NCI-H1436 (cell line): Measurements from ENCODE around the gene NCCRP1.

Experiments
- DNase-seq: peaks from one replicate; lab custom pipeline; 2025; lab: John Stamatoyannopoulos, UW

The NCCRP1 gene

DNA sequence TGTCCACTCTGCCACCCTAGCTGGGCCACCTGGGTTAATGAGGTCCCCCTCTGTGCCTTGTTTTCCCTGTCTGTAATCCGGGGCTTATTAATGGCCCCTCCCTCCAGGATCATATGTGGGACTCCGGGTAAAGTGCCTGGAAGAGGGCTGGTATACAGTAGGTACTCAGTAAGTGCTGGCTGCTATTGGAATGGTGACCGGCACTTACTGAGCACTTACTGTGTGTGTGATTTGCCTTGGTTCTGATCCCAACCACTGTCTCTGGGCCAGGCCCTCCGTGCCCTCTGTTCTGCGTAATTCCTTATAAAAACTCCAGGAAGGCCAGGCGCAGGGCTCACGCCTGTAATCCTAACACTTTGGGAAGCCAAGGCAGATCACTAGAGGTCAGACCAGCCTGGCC lies 30.9 kb upstream of the NCCRP1 start:
- no peak for DNase-seq

DNA sequence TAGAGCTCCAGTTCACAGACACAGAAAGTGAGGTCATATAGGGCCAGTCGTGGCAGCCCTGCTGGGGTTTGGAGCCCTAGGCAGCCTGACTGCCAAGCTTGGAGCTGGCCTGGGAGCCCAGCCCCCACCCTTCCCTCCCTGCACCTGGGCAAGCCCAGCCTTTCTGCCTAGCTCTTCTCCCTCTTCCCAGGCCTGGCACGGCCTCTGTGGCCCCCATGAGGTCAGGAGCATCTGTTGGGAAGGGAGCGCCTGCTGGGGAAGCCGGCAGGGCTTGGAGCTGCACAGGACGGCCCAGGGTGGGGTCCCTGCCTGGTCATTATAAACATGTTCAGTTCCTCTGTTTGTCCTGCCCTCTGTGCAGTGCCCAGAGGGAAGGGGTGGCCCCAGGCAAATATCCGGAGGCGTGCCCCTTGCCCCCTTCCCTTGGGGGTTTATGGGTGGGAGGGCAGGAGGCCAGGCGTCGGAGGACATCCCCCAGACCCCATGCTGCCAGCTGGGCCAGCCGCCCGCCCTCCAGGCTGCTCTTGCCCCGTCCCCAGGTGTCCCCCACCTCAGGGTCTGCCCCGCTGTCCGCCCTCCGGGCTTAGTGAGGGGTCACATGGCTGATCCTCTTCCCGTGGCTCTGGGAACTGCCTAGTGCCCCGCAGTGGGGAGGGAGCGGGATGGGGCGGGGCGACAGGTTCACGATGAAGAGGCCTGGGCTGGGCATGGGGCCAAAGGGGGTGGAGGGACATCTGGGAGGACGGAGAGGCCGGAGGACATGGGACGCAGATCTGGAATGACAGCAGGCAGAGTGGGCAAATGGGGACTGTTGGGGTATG lies 30.0 kb upstream of the NCCRP1 start:
- no peak for DNase-seq

DNA sequence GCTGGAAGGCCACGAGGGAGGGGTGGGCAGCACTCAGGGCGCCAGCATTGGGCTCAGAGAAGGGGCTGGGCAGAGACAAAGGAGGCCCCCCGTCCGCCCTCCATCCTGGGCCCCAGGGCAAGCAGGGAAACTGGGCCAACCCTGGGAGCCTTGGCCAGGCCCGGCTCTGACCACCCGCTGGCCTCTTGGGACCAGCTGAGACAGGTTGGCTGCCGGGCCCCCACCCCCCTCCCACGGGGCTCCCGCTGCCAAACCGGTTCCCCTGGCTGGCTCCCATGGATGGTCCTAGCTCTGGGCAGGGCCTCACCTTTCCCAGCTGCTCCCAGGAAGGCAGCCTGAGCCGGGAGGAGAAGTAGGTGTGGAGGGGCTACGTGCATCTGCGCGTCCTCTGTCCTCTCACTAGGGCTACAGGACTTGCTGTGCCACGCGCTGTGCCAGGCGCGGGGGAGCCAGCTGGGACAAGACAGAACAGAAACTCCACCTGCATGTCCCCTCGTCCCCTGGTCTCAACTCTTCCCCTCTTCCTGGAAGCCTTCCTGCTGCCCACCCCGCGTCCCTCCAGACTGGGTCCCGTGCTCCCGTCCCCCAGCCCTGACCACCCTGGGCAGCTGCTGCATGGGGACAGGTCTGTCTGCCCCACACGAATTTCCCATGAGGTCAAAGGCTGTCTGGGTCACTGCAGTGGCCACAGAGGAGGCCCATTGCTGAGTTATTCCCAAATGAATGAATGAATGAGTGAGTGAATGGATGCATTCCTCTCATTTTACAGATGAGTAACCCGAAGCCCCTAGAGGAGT lies 29.1 kb upstream of the NCCRP1 start:
- no peak for DNase-seq

DNA sequence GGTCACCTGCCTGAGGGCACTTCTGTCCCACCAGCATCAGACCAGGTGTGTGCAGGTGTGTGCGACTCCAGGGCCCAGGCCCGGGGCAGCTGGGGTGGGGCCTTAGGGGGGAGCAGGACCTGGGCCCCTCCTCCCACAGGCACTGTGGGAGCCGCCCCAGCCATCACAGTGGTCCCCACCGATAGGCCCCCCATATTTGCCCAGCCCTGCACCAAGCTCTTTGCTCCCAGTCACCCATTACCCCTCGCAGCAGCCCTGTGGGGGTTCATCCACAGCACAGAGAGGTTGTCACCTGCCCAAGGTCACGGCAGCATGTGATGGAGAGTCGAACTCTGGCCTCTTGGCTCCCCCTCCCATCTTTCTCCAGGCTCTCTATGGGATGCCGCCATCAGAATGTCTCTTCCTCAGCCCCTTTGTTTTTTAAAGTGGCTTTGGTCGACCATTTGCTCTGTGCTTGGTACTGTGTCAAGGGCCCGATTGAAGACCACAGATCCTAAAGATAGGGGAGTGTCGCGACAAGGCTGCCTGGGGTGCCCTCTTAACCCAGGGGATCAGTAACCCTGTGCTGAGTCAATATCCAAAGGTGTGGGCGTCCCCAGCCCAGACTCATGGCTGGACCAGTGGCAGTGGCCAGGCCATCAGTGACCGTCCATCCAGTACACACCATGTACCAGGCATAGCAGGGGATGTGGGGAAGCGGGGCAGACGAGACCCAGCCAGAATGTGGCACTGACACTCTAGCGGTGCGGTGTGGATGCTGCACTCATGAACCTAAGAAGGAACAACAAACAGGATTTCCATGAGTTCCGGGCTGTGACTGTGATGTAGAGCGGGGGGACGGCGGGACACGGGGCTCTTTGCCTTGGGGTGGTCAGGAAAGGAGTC lies 28.3 kb upstream of the NCCRP1 start:
- DNase-seq, result no peak

DNA sequence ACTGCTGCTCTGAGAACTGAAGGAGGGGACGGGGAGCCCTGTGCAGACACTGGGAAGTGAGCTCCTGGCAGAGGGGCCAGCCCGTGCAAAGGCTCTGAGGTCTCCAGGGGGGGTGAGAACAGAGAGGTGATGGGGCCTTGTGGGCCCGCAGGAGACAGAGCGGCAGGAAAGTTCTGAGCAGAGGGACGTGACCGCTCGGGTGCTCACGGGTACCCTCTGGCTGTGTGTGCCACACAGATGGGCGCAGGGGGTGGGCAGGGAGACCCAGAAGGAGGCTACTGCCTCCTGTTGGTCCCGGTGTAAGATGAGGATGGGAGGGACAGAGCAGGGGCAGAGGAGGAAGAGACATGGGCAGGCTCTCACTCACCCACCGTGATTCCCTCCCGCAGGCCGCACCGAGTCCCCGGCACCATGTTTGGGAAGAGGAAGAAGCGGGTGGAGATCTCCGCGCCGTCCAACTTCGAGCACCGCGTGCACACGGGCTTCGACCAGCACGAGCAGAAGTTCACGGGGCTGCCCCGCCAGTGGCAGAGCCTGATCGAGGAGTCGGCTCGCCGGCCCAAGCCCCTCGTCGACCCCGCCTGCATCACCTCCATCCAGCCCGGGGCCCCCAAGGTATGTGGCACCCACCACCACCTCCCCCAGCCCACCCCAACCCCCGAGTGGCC lies 27.5 kb upstream of the NCCRP1 start:
- DNase-seq, result no peak

DNA sequence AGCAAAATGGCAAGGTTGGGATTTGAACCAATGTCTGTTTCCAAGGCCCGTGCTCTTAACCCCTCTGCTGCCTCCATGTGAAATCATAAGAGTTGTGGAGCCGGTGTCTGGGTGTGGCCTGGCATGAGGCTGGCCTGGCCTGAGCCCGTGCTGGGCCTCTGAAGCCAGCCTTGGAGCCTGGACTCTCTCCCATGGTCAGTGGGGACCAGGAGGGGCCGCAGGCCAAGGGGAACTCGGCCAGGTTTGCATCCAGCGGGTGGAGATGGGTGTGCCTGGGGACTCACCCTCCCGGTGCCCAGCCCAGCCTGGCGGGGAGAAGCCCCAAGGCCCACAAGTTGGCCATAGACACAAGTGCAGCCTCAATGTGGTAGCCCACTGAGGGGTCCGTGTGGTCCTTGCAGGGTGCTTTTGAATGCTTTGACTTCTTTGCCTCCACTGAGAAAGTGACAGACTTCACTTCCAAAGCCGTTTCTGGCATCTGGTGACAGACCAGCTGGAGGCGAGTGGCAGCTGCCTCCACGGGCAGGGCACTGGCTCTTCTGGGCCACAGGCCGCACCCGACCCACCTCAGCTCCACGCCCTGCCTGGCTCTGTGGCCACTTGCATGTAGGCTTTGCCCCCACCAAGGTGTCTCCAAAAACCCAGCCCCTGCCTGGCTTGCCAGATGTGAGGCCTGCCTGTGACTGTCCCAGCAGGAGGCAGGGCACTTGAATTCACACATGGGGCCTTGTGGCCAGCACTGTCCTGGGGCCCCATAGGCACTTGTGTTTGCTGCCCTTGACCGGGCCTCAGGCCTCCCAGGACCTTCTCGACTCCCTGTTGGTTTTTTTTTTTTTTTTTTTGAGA lies 26.2 kb upstream of the NCCRP1 start:
- DNase-seq, result no peak

DNA sequence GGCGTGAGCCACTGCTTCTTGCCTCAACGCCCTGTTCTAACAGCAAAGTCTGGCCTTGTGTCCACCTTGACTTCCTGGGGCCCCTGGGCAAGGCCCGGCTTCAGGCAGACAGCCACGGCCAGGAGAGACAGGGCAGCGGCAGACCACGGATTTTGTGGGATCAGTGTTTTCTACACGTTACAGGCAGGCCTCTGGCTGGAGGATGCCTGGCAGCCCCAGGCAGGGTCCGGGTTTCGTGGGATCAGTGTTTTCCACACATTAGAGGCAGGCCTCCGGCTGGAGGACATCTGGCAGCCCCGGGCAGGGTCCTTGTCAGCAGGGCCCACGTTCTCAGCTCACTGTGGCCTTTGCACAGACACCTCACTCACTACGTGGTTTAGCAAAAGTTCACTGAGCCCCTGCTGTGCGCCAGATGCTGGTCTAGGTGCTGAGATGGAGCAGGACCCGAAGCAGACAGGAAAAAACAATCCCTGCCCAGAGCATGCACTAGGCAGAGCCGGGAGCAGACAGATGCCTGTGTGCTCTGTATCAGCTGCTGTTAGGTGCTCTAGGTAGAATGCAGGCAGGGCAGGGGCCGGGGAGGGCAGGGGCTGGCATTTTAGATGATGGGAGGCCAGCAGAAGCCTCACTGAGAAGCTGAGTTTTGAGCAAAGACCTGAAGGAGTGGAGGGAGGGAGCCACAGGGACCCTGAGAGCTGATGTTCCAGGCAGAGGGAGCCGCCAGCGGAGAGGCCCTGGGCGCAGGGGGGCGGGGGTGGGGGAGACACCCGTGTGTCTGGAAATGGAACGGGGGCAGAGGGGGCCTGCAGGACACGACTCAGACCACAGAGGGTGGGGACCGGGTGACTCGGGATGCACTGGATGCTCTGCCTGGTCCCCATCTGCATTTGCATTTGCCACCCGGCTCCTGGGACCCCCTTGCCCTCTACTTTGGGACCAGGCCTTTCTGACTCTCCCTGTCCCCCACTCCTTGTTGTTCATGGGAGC lies 25.0 kb upstream of the NCCRP1 start:
- no peak for DNase-seq

DNA sequence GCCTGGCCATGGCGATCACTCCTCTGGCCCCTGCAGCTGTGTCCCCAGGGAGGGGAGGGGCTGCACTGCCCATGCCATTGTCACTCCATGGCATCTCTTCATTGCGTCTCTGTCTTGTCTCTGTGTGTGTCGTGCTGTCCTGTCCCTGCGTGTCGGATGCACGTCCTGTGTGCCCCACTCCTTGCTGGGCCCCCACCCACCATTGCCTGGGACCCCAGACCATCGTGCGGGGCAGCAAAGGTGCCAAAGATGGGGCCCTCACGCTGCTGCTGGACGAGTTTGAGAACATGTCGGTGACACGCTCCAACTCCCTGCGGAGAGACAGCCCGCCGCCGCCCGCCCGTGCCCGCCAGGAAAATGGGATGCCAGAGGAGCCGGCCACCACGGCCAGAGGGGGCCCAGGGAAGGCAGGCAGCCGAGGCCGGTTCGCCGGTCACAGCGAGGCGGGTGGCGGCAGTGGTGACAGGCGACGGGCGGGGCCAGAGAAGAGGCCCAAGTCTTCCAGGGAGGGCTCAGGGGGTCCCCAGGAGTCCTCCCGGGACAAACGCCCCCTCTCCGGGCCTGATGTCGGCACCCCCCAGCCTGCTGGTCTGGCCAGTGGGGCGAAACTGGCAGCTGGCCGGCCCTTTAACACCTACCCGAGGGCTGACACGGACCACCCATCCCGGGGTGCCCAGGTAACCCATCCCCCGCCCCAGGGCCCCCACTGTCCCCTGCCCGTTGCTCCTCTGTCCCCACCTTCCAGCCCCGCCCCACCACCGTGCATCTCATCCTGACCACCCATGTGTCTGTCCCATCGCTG lies 23.9 kb upstream of the NCCRP1 start:
- DNase-seq, result no peak

DNA sequence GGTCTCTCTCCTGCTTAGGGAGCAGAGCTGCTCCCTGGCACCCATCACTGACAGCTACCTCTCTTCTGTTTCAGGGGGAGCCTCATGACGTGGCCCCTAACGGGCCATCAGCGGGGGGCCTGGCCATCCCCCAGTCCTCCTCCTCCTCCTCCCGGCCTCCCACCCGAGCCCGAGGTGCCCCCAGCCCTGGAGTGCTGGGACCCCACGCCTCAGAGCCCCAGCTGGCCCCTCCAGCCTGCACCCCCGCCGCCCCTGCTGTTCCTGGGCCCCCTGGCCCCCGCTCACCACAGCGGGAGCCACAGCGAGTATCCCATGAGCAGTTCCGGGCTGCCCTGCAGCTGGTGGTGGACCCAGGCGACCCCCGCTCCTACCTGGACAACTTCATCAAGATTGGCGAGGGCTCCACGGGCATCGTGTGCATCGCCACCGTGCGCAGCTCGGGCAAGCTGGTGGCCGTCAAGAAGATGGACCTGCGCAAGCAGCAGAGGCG lies 23.2 kb upstream of the NCCRP1 start:
- DNase-seq, result no peak

DNA sequence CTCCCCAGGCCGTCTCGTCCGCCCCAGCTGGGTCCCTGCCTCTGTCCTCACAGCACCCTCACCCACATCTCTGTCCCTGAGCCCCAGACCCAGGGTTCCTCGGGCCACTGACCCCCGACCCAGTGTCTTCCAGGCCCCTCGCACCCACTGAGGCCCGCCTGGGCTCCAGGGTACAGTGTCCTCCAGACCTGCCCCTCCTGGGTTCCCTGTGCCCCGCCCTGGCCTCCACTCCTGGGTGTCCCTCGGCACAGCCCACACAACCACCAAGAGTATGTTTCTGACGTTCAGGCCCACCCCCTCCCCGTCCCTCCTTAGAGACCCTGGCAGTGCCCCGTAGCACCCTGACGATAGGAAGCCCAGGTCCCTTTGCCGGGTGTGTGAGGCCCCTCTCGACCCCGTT lies 22.6 kb upstream of the NCCRP1 start:
- no peak for DNase-seq

DNA sequence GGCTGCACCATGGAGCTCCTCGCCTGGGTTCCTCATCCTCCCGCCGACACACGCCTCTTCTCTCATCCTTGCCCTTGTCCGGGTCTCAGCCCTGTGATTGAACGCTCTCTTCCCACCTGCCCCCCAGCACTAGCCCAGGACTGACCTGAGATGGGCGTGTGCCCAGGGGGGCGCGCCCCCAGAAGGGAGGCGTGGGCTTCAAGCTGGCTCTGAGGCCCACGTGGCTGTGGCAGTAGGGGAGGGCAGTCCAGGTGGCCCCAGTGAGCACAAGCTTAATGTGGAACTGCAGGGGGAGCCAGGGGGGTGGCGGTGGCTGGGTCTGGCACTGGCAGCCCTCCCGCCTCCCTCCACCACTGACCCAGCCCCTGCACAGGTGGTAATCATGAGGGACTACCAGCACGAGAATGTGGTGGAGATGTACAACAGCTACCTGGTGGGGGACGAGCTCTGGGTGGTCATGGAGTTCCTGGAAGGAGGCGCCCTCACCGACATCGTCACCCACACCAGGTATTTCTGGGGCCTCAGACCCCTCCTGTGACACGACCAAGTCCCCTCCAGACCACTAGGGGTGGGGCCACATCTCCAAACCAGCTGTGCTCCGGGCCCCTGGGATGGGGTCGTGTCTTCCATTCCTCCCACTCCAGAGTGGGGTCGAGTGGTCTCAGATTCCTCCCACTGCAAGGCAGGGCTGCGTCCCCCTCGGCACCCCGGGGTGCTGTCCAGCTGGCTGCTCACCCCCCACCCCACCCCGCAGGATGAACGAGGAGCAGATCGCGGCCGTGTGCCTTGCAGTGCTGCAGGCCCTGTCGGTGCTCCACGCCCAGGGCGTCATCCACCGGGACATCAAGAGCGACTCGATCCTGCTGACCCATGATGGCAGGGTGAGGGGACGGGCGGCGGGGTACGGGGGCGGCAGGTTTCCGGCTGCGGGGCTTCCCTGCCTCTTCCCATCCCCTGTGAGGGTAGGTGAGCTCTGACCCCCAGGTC lies 21.9 kb upstream of the NCCRP1 start:
- no peak for DNase-seq

DNA sequence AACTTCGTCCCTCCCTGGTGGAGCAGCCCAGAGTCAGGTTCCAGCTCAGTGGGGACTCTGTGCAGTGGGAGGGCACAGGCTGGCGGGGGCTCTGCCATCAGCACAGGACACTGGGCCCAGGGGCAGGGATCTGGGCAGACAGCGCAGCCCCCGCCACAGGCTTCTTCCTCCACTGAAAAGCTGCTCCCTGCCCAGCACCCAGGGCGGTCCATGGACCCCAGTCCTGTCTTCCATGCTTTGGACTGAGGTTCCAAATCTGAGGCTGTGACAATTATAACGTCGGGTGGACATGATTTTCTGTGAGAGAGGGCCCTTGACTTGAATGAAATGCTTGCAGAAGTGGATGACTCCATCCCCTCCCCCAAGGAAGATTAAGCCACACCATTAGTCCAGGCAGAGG lies 21.2 kb upstream of the NCCRP1 start:
- no peak for DNase-seq

DNA sequence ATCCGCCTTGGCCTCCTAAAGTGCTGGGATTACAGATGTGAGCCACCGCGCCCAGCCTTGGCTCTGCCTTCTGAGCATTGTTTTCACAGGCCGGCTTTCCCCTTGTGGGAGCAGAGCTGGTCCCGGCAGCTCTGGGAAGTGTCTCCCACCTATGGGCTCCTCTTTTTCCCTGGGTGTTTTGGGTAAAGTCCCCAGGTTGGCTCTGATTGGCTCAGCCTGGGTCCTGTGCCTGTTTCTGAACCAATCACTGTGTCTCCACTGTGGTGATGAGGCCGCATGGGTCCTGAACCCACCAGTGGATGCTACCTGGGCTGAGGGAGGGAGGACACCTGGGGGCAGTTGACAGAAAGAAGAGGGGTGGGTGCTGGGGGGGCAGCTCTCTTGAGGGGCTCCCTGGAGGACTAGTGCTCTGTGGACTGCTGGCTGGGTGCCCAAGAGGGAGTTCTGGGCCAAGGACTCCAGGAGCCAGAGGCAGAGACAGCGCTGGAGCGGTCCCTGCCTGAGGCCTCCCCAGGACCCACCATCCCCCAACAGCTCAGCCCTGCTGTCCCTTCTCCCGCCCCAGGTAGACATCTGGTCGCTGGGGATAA lies 19.6 kb upstream of the NCCRP1 start:
- no peak for DNase-seq

DNA sequence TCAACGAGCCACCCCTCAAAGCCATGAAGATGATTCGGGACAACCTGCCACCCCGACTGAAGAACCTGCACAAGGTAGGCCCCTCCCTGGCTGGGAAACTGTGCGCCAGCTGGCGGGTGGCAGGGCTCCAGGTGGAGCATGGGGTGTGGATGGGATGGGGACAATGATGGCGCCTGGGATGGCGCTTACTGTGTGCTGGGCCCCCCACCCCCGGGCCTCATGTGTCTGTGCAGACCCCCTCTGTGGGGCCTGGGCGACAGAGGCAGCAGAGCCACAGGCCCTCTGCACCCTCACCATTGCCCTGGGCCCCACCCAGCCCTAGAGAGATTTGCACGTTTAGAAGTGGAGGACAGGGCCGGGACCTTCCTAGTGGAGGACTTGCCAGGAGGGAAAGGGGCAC lies 19.0 kb upstream of the NCCRP1 start:
- no peak for DNase-seq

DNA sequence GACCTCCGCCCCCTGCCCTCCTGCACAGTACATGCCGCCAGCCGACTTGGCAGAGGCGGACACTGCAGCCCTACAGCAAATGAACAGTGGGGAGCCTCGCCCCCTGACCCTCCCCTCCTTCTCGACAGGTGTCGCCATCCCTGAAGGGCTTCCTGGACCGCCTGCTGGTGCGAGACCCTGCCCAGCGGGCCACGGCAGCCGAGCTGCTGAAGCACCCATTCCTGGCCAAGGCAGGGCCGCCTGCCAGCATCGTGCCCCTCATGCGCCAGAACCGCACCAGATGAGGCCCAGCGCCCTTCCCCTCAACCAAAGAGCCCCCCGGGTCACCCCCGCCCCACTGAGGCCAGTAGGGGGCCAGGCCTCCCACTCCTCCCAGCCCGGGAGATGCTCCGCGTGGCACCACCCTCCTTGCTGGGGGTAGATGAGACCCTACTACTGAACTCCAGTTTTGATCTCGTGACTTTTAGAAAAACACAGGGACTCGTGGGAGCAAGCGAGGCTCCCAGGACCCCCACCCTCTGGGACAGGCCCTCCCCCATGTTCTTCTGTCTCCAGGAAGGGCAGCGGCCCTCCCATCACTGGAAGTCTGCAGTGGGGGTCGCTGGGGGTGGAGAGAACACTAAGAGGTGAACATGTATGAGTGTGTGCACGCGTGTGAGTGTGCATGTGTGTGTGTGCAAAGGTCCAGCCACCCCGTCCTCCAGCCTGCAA lies 18.3 kb upstream of the NCCRP1 start:
- DNase-seq, result no peak

DNA sequence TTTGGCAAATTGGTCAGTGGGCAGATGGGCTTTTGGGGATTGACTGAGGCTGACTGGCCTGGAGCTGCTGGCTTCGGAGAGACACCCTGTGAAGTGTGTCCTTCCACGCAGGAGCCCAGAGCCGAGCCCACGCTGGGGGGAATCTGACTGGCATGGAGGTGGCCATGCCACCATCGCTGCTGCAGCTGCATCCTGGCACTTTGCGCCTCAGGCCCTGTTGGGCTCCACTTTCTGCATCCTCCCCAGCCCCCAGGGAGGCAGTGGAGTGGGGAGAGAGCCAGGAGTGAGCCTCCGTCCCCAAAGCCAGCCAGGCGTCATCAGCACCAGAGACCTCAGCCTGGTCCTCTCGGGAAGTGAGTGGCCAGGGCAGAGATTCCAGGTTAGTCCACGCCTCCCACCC lies 17.0 kb upstream of the NCCRP1 start:
- DNase-seq, result no peak
